Liver (tissue), 9 donors: ENCODE data around the gene LRRC25. TPM values are rescaled to one million over a fixed set of nuclear protein-coding genes. Genes with fewer than 3 reads are reported as not detected.
A peak's percentile ranks its signal among the peaks of the same experiment; 100 is the strongest.

Experiments used
- DNase-seq: peaks from one replicate; pipeline ENCODE4 v3.0.0-alpha.2; 2017; ENCODE audit warnings: low spot score
- H3K27ac ChIP-seq, 2 donors: one replicate each; pipeline ENCODE4 v1.7.0; 2013; ENCODE audit warnings: inconsistent platforms in 2 of 2, low read length in 2 of 2, control low read depth in 1 of 2, low read depth in 1 of 2, mild to moderate bottlenecking in 1 of 2
- H3K27me3 ChIP-seq, 4 donors: one replicate each; pipeline versions ENCODE4 v1.6.1 to v1.7.0; 2013; ENCODE audit warnings: low read length in 3 of 4, inconsistent platforms in 1 of 4, mild to moderate bottlenecking in 1 of 4, moderate library complexity in 1 of 4; ENCODE audit not compliant: control insufficient read depth in 4 of 4, insufficient read depth in 4 of 4
- H3K36me3 ChIP-seq, 4 donors: one replicate each; pipeline versions ENCODE4 v1.6.1 to v1.7.0; 2013; ENCODE audit warnings: low read length in 3 of 4, mild to moderate bottlenecking in 3 of 4, low read depth in 1 of 4, moderate library complexity in 1 of 4; ENCODE audit not compliant: control insufficient read depth in 4 of 4, insufficient read depth in 3 of 4
- H3K4me1 ChIP-seq, 4 donors: one replicate each; pipeline versions ENCODE4 v1.6.1 to v1.7.0; 2013; ENCODE audit warnings: low read length in 3 of 4, mild to moderate bottlenecking in 3 of 4, moderate library complexity in 1 of 4; ENCODE audit not compliant: control insufficient read depth in 4 of 4, insufficient read depth in 4 of 4
- H3K4me3 ChIP-seq, 3 donors: one replicate each; pipeline versions ENCODE4 v1.6.1 to v1.7.0; 2013; ENCODE audit warnings: low read length in 3 of 3, control low read depth in 1 of 3, low read depth in 1 of 3, mild to moderate bottlenecking in 1 of 3
- H3K9ac ChIP-seq, 2 donors: one replicate each; pipeline ENCODE4 v1.7.0; 2013; ENCODE audit warnings: low read length in 2 of 2, mild to moderate bottlenecking in 2 of 2, moderate library complexity in 2 of 2, control low read depth in 1 of 2, low read depth in 1 of 2
- H3K9me3 ChIP-seq, 4 donors: one replicate each; pipeline versions ENCODE4 v1.6.1 to v1.7.0; 2013; ENCODE audit warnings: low read length in 3 of 4; ENCODE audit not compliant: control insufficient read depth in 4 of 4
- CTCF ChIP-seq: fragments of 150-350 bp; IDR thresholded peaks from 2 replicates; pipeline ENCODE4 v1.5.1; 2017; ENCODE audit warnings: improper control_type of control experiment, low read depth, low read length; ENCODE audit not compliant: missing input control
- FOXA1 ChIP-seq: IDR thresholded peaks from 2 replicates; pipeline ENCODE4 v1.6.1; 2016; ENCODE audit warnings: antibody characterized with exemption
- FOXA2 ChIP-seq: IDR thresholded peaks from 2 replicates; pipeline ENCODE4 v1.6.1; 2016; ENCODE audit warnings: antibody characterized with exemption
- GABPA ChIP-seq, 2 donors: IDR thresholded peaks in 1 of 2; conservative IDR thresholded peaks in 1 of 2; 2 replicates each; pipeline ENCODE4 v1.6.1; 2016; ENCODE audit warnings: antibody characterized with exemption in 2 of 2, mild to moderate bottlenecking in 1 of 2, moderate library complexity in 1 of 2
- JUND ChIP-seq, 2 donors: IDR thresholded peaks; 2 replicates each; pipeline ENCODE4 v1.6.1; 2016; ENCODE audit warnings: antibody characterized with exemption in 2 of 2
- NR2F2 ChIP-seq: IDR thresholded peaks from 2 replicates; pipeline ENCODE4 v1.6.1; 2016; ENCODE audit warnings: antibody characterized with exemption
- RAD21 ChIP-seq, 2 donors: IDR thresholded peaks; 2 replicates each; pipeline ENCODE4 v1.6.1; 2016; ENCODE audit warnings: antibody characterized with exemption in 2 of 2, mild to moderate bottlenecking in 2 of 2
- RXRA ChIP-seq, 2 donors: IDR thresholded peaks; 2 replicates each; pipeline ENCODE4 v1.6.1; 2017 to 2018; ENCODE audit warnings: antibody characterized with exemption in 2 of 2, mild to moderate bottlenecking in 1 of 2
- SP1 ChIP-seq: IDR thresholded peaks from 2 replicates; pipeline ENCODE4 v1.6.1; 2018; ENCODE audit warnings: antibody characterized with exemption, mild to moderate bottlenecking
- YY1 ChIP-seq: IDR thresholded peaks from 2 replicates; pipeline ENCODE4 v1.6.1; 2016; ENCODE audit warnings: antibody characterized with exemption, mild to moderate bottlenecking
- WGBS: extraction: QIAGEN DNeasy Blood & Tissue Kit; methylation state at CpG from one replicate; pipeline ENCODE4 v1.1.7; 2013; 5-methylcytosine and 5-hydroxymethylcytosine counted together
- polyA plus RNA-seq, 2 donors: library from polyadenylated mRNA; stranded (reverse) in 1 of 2; unstranded in 1 of 2; fragments of 200-250 nt in 1 of 2; fragments of >200 nt in 1 of 2; fragmentation: Nextera tagmentation in 1 of 2; extraction: Ambion mirVana in 1 of 2; gene quantifications; one replicate each; pipeline versions ENCODE4 v1.2.1 to v1.2.3, GENCODE V29; 2013 to 2015
- total RNA-seq, 2 donors: library from RNA; depleted of rRNA; stranded (reverse); fragments of >200 nt; gene quantifications; one replicate each; pipeline ENCODE4 v1.2.3, GENCODE V29; 2014
- TF ChIP-seq, protein P1 (sequence below): IDR thresholded peaks from 2 replicates; pipeline ENCODE4 v1.6.1; 2016; ENCODE audit warnings: antibody characterized with exemption
- TF ChIP-seq, protein P2 (sequence below): IDR thresholded peaks from 2 replicates; pipeline ENCODE4 v1.6.1; 2016; ENCODE audit warnings: antibody characterized with exemption
- donor health status: healthy.
- donor health status: healthy.
- donor health status: healthy.
- donor health status: healthy.
- donor health status: healthy.

LRRC25 gene
- total and polyA plus RNA-seq, 4 donors = 2.3 to 13.4 (median 6.9) TPM

- TF ChIP-seq FOXA1 (no peak), CTCF (no peak), JUND (IDR thresholded peaks at IDR 0.05) (no peak), RAD21 (IDR thresholded peaks at IDR 0.05) (no peak), RXRA (IDR thresholded peaks at IDR 0.05) (no peak), GABPA (IDR thresholded peaks at IDR 0.05 in 1 of 2, conservative IDR thresholded peaks at IDR 0.05 in 1 of 2) (no peak), YY1 (no peak)
- TF ChIP-seq, protein P1, sequence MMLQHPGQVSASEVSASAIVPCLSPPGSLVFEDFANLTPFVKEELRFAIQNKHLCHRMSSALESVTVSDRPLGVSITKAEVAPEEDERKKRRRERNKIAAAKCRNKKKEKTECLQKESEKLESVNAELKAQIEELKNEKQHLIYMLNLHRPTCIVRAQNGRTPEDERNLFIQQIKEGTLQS = no peak
- H3K27me3 ChIP-seq = no peaks in the 10 kb centered on the region
- no peaks in the 10 kb centered on the region for H3K9me3 ChIP-seq
- DNase-seq = peak; percentile 68
- no peak within 1 kb of the TSS for H3K9ac ChIP-seq
- peak within 1 kb of the TSS; percentile 71 to 79 for H3K27ac ChIP-seq
- H3K36me3 ChIP-seq = no peaks in the 10 kb centered on the region
- H3K4me3 ChIP-seq = peak within 1 kb of the TSS in 2 of 3 donors; percentile 37 to 48
- WGBS = 3% methylated on average over 99 of the region's 99 CpGs
- peaks cover 3 to 31% (median 13%) of the 10 kb centered on the region in 4 donors for H3K4me1 ChIP-seq
Observed at GRCh38 chr19:18437491-18438330, 40.3 kb upstream of the LRRC25 start, which contains the start of gene ISYNA1. Gene ISYNA1 (minus strand): TSS chr19:18438133. CDS start chr19:18437979, 154 bp downstream.

DNA sequence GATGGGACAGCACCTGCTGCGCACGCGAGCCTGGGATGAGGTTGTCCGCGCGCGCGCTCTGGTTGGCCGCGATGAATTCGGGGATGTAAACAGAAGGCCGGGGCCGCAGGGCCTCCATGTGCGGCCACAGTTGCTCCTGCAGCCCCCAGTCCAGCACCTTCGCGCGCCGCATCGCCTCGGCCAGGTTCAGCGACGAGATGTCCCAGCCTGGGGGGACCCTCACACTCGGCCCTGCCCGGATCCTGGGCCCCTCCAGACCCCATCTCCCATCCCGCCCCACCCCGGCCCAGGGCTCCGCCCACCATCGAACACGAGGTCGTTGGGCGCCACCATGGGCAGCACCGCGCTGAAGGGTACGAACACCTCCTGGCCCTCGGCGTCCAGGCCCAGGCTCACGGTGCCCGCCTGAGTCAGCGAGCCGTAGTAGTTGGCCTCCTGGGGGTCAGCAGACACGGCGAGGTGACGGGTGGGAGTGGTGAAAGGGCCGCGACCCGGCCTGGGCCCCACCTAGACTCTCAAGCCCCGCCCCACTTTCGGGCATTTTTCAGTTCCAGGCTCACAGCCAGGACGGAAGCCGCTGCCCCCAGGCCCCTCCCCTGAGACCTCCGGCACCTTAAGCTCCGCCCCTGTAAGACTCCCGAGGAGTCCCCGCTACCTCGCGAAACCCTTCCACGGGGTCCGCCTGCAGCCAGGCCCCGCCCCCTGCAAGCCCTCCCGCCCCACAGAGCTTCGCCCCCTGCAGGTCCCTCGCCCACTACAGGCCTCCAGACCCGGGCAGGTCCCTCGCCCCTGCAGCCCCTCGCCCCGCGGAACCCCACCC, 39.5 kb upstream of the LRRC25 start:
- no peaks in the 10 kb centered on the region for H3K27me3 ChIP-seq
- peak overlapping the region in 1 of 3 donors; percentile 48 for H3K4me3 ChIP-seq
- no peaks in the 10 kb centered on the region for H3K9me3 ChIP-seq
- DNase-seq = peak; percentile 80
- peaks cover 3 to 32% (median 13%) of the 10 kb centered on the region in 4 donors for H3K4me1 ChIP-seq
- H3K36me3 ChIP-seq = no peaks in the 10 kb centered on the region
- no peak for TF ChIP-seq YY1
- TF ChIP-seq RXRA (IDR thresholded peaks at IDR 0.05) = peak in 1 of 2 donors; percentile 4
- TF ChIP-seq SP1 = no peak
- TF ChIP-seq GABPA (IDR thresholded peaks at IDR 0.05 in 1 of 2, conservative IDR thresholded peaks at IDR 0.05 in 1 of 2) = no peak
- TF ChIP-seq, protein P2, sequence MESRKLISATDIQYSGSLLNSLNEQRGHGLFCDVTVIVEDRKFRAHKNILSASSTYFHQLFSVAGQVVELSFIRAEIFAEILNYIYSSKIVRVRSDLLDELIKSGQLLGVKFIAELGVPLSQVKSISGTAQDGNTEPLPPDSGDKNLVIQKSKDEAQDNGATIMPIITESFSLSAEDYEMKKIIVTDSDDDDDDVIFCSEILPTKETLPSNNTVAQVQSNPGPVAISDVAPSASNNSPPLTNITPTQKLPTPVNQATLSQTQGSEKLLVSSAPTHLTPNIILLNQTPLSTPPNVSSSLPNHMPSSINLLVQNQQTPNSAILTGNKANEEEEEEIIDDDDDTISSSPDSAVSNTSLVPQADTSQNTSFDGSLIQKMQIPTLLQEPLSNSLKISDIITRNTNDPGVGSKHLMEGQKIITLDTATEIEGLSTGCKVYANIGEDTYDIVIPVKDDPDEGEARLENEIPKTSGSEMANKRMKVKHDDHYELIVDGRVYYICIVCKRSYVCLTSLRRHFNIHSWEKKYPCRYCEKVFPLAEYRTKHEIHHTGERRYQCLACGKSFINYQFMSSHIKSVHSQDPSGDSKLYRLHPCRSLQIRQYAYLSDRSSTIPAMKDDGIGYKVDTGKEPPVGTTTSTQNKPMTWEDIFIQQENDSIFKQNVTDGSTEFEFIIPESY = no peak
- peak; percentile 28 for TF ChIP-seq NR2F2
- no peak for TF ChIP-seq RAD21 (IDR thresholded peaks at IDR 0.05)
- TF ChIP-seq FOXA2 = no peak
- peak overlapping the region; percentile 42 to 46 for H3K27ac ChIP-seq
- WGBS = 31% methylated on average over 67 of the region's 67 CpGs
- no peak overlapping the region for H3K9ac ChIP-seq
